Adrenal gland (tissue), 5 donors: ENCODE data around the gene CNGA3.
"Not testable (repeated sequence)": the region's sequence is repeated elsewhere in the genome, so short reads cannot be mapped to it uniquely, and the experiment has no call there.

ENCODE experiments used
- POLR2A ChIP-seq, 2 donors: fragments of 450-650 bp; IDR thresholded peaks; one replicate each; pipeline ENCODE4 v1.6.1; 2017; ENCODE audit warnings: antibody characterized with exemption in 2 of 2, mild to moderate bottlenecking in 2 of 2, moderate library complexity in 1 of 2
- TF ChIP-seq, protein P1 (sequence below), 6 experiments: fragments of 450-650 bp in 4 of 6; fragments of 200-600 bp in 2 of 6; sonication (generic) in 1 of 6; IDR thresholded peaks; 1 replicate in 5 of 6; 2 replicates in 1 of 6; pipeline versions ENCODE4 v1.5.1 to v1.8.0; 2016 to 2021; ENCODE audit warnings: antibody characterized with exemption in 6 of 6, mild to moderate bottlenecking in 2 of 6, moderate library complexity in 1 of 6
- donor health status: DM: no; HTN: no; CAD: no.

GRCh38 chr2:98415719-98416248 lies 69.5 kb downstream of the CNGA3 start:
- TF ChIP-seq, protein P1, sequence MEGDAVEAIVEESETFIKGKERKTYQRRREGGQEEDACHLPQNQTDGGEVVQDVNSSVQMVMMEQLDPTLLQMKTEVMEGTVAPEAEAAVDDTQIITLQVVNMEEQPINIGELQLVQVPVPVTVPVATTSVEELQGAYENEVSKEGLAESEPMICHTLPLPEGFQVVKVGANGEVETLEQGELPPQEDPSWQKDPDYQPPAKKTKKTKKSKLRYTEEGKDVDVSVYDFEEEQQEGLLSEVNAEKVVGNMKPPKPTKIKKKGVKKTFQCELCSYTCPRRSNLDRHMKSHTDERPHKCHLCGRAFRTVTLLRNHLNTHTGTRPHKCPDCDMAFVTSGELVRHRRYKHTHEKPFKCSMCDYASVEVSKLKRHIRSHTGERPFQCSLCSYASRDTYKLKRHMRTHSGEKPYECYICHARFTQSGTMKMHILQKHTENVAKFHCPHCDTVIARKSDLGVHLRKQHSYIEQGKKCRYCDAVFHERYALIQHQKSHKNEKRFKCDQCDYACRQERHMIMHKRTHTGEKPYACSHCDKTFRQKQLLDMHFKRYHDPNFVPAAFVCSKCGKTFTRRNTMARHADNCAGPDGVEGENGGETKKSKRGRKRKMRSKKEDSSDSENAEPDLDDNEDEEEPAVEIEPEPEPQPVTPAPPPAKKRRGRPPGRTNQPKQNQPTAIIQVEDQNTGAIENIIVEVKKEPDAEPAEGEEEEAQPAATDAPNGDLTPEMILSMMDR (IDR thresholded peaks at IDR 0.05), result not testable (repeated sequence)
- not testable (repeated sequence) for TF ChIP-seq POLR2A (IDR thresholded peaks at IDR 0.05)
